NT2/D1 (cell line): Measurements from ENCODE around the gene ZNF496.

Experiments used
- SUZ12 ChIP-seq: IDR thresholded peaks from 2 replicates; pipeline ENCODE4 v1.6.1; 2011; ENCODE audit not compliant: insufficient read length, insufficient read depth; ENCODE audit errors: extremely low read depth
- ZNF274 ChIP-seq: IDR thresholded peaks from 2 replicates; pipeline ENCODE4 v1.6.1; 2011; ENCODE audit warnings: mild to moderate bottlenecking, low read depth, low read length

DNA sequence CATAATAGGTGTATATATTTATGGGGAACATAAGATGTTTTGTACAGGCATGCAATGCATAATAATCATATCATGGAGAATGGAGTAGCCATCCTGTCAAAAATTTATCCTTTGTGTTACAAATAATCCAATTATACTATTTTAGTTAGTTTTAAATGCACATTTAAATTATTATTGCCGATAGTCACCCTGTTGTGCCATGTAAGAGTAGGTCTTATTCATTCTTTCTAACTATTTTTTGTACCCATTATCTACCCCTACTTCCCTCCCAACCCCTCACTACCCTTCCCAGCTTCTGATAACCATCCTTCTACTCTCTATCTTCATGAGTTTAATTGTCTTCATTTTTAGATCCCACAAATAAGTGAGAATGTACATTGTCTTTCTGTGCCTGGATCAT is 84.1 kb downstream of the ZNF496 start:
- TF ChIP-seq SUZ12 (no peak), ZNF274 (no peak)
